IMR-90 (cell line): ENCODE measurements around the gene SAG. TPM values are rescaled to one million over a fixed set of nuclear protein-coding genes. Genes with fewer than 3 reads are reported as not detected.

Experiments used
- ATAC-seq: fragments of 200-7000 bp; cut with Tn5 transposase; 2 replicates; pipeline ENCODE4 v1.9.1; 2020; ENCODE audit warnings: low read depth, mild to moderate bottlenecking, moderate library complexity
- BruUV-seq: library from RNA; stranded (reverse); fragments of 400-500 nt; replicated peaks from 2 replicates; lab custom pipeline; 2021; lab: Mats Ljungman, UMichigan
- CTCF ChIA-PET: fragments of 300-600 bp; formaldehyde crosslinking; extraction: SDS; loops from one replicate; lab custom pipeline; 2021; ENCODE audit warnings: antibody characterized with exemption; lab: Yijun Ruan, JAX
- POLR2A ChIA-PET: fragments of 300-600 bp; sonication (Branson Sonifier 250); formaldehyde crosslinking; loops from one replicate; lab custom pipeline; 2022; ENCODE audit warnings: antibody characterized with exemption; ENCODE audit not compliant: unreplicated experiment; lab: Charles Lee
- DNase-seq: peaks from one replicate; pipeline ENCODE4 v3.0.0; 2013
- H2AFZ ChIP-seq: replicated peaks from 2 replicates; pipeline ENCODE3; 2013; ENCODE audit warnings: low read length, mild to moderate bottlenecking; ENCODE audit not compliant: poor library complexity
- H2AK5ac ChIP-seq: 2 replicates; pipeline ENCODE4 v1.6.1; 2013; ENCODE audit warnings: low read depth, low read length, inconsistent platforms
- H2AK9ac ChIP-seq: replicated peaks from 2 replicates; pipeline ENCODE3; 2013; ENCODE audit warnings: mild to moderate bottlenecking, low read depth, low read length, moderate library complexity; ENCODE audit not compliant: poor library complexity
- H2BK120ac ChIP-seq: 2 replicates; pipeline ENCODE4 v1.6.1; 2013; ENCODE audit warnings: low read depth, low read length, inconsistent platforms
- H2BK15ac ChIP-seq: 3 replicates; pipeline ENCODE4 v1.6.1; 2013; ENCODE audit warnings: low read depth, low read length, inconsistent platforms
- H2BK20ac ChIP-seq: 2 replicates; pipeline ENCODE4 v1.6.1; 2013; ENCODE audit warnings: low read depth, mild to moderate bottlenecking, inconsistent platforms, low read length, moderate library complexity
- H2BK5ac ChIP-seq: 2 replicates; pipeline ENCODE4 v1.6.1; 2013; ENCODE audit warnings: mild to moderate bottlenecking, low read depth, low read length, inconsistent platforms; ENCODE audit not compliant: poor library complexity, severe bottlenecking
- H3K14ac ChIP-seq: replicated peaks from 2 replicates; pipeline ENCODE4 v1.6.1; 2013; ENCODE audit warnings: low read depth, low read length, inconsistent platforms
- H3K18ac ChIP-seq: 2 replicates; pipeline ENCODE4 v1.6.1; 2013; ENCODE audit warnings: low read depth, low read length, control low read depth
- H3K23ac ChIP-seq: 2 replicates; pipeline ENCODE4 v1.6.1; 2013; ENCODE audit warnings: low read depth, low read length, inconsistent platforms
- H3K27ac ChIP-seq: 2 replicates; pipeline ENCODE4 v1.5.1; 2013; ENCODE audit warnings: mild to moderate bottlenecking, control low read depth, low read length; ENCODE audit not compliant: insufficient read depth
- H3K27me3 ChIP-seq: 2 replicates; pipeline ENCODE4 v1.6.1; 2013; ENCODE audit warnings: low read length; ENCODE audit not compliant: control insufficient read depth, insufficient read depth
- H3K36me3 ChIP-seq: 2 replicates; pipeline ENCODE4 v1.6.1; 2013; ENCODE audit warnings: low read length, mixed read lengths; ENCODE audit not compliant: control insufficient read depth, insufficient read depth
- H3K4ac ChIP-seq: 2 replicates; pipeline ENCODE4 v1.6.1; 2013; ENCODE audit warnings: low read depth, low read length, inconsistent platforms
- H3K4me1 ChIP-seq: 2 replicates; pipeline ENCODE4 v1.6.1; 2013; ENCODE audit warnings: low read length, mixed read lengths; ENCODE audit not compliant: control insufficient read depth, insufficient read depth
- H3K4me2 ChIP-seq: 2 replicates; pipeline ENCODE4 v1.6.1; 2013; ENCODE audit warnings: low read depth, mild to moderate bottlenecking, control low read depth, low read length, moderate library complexity
- H3K4me3 ChIP-seq: 2 replicates; pipeline ENCODE4 v1.5.1; 2013; ENCODE audit warnings: low read depth, mild to moderate bottlenecking, control low read depth, low read length, moderate library complexity; ENCODE audit not compliant: insufficient read depth
- H3K56ac ChIP-seq: 2 replicates; pipeline ENCODE4 v1.6.1; 2013; ENCODE audit warnings: low read length, inconsistent platforms; ENCODE audit not compliant: insufficient read depth; ENCODE audit errors: extremely low read depth
- H3K79me1 ChIP-seq, 2 experiments: 2 replicates each; pipeline ENCODE4 v1.6.1; 2013; ENCODE audit warnings: low read length in 2 of 2, inconsistent platforms in 1 of 2, low read depth in 1 of 2
- H3K9ac ChIP-seq: 2 replicates; pipeline ENCODE4 v1.6.1; 2013; ENCODE audit warnings: low read depth, low read length, control low read depth
- H3K9me1 ChIP-seq: 2 replicates; pipeline ENCODE4 v1.6.1; 2013; ENCODE audit warnings: low read length, inconsistent platforms; ENCODE audit not compliant: insufficient read depth
- H3K9me3 ChIP-seq: 2 replicates; pipeline ENCODE4 v1.6.1; 2013; ENCODE audit warnings: low read length; ENCODE audit not compliant: control insufficient read depth, insufficient read depth
- H4K20me1 ChIP-seq: 2 replicates; pipeline ENCODE4 v1.6.1; 2013; ENCODE audit warnings: low read length, inconsistent platforms; ENCODE audit not compliant: insufficient read depth
- H4K5ac ChIP-seq: 2 replicates; pipeline ENCODE4 v1.6.1; 2013; ENCODE audit warnings: mild to moderate bottlenecking, low read depth, low read length, control low read depth
- H4K8ac ChIP-seq, 2 experiments: 2 replicates each; pipeline ENCODE4 v1.6.1; 2013; ENCODE audit warnings: low read depth in 2 of 2, low read length in 2 of 2, control low read depth in 1 of 2, inconsistent platforms in 1 of 2
- H4K91ac ChIP-seq: 2 replicates; pipeline ENCODE4 v1.6.1; 2013; ENCODE audit warnings: low read depth, low read length, inconsistent platforms; ENCODE audit not compliant: insufficient read depth
- CHD1 ChIP-seq: IDR thresholded peaks from 2 replicates; pipeline ENCODE4 v1.6.1; 2012; ENCODE audit warnings: low read depth, low read length, improper control_type of control experiment
- CTCF ChIP-seq: conservative IDR thresholded peaks from 2 replicates; pipeline ENCODE4 v1.5.1; 2012; ENCODE audit warnings: mild to moderate bottlenecking, low read depth, low read length, improper control_type of control experiment
- MAFK ChIP-seq: IDR thresholded peaks from 2 replicates; pipeline ENCODE4 v1.6.1; 2012; ENCODE audit warnings: low read depth, low read length, improper control_type of control experiment
- NFE2L2 ChIP-seq: fragments of 150-350 bp; IDR thresholded peaks from 2 replicates; pipeline ENCODE4 v1.6.1; 2016; ENCODE audit warnings: low read depth, mild to moderate bottlenecking, low read length
- POLR2A ChIP-seq: IDR thresholded peaks from 2 replicates; pipeline ENCODE4 v1.6.1; 2012; ENCODE audit warnings: mild to moderate bottlenecking, low read depth, low read length
- RCOR1 ChIP-seq: IDR thresholded peaks from 2 replicates; pipeline ENCODE4 v1.6.1; 2012; ENCODE audit warnings: mild to moderate bottlenecking, low read length, improper control_type of control experiment; ENCODE audit not compliant: insufficient replicate concordance
- RFX5 ChIP-seq: IDR thresholded peaks from 2 replicates; pipeline ENCODE4 v1.8.0; 2012; ENCODE audit warnings: low read depth, mild to moderate bottlenecking, low read length, moderate library complexity
- SMC3 ChIP-seq: fragments of 150-350 bp; IDR thresholded peaks from 2 replicates; pipeline ENCODE4 v1.6.1; 2016; ENCODE audit warnings: low read depth, mild to moderate bottlenecking, antibody characterized with exemption, low read length, moderate library complexity
- USF2 ChIP-seq: fragments of 150-350 bp; IDR thresholded peaks from 2 replicates; pipeline ENCODE4 v1.6.1; 2017; ENCODE audit warnings: mild to moderate bottlenecking, antibody characterized with exemption, low read length, low read depth
- WGBS, 2 experiments: methylation state at CpG; one replicate each; pipeline versions ENCODE4 v1.1.5 to v1.1.7; 2013; ENCODE audit warnings: missing lambda C conversion rate in 2 of 2; ENCODE audit not compliant: insufficient read length in 1 of 2; ENCODE audit errors: extremely low coverage in 2 of 2; 5-methylcytosine and 5-hydroxymethylcytosine counted together
- dilution Hi-C: fragments of 300-500 bp; cut with HindIII; formaldehyde crosslinking; loops from one replicate; pipeline ENCODE4 v1.14.3; 2018; ENCODE audit warnings: low sequenced_read_pairs; ENCODE audit not compliant: unreplicated experiment
- in situ Hi-C: fragments of 300-500 bp; cut with MboI; formaldehyde crosslinking; loops from 3 replicates; pipeline ENCODE4 v1.14.3; 2019; ENCODE audit warnings: low sequenced_read_pairs, inconsistent platforms, mixed read lengths
- intact Hi-C: fragments of 100-400 bp; cut with micrococcal nuclease; formaldehyde crosslinking; loops from 2 replicates; pipeline ENCODE4 v1.10.0; 2022
- polyA plus RNA-seq, 3 experiments: library from polyadenylated mRNA; depleted of rRNA; stranded (reverse); fragments of >200 nt; gene quantifications; 2 replicates each; pipeline ENCODE4 v1.2.3, GENCODE V29; 2012; ENCODE audit warnings: low replicate concordance in 1 of 3
- total RNA-seq: library from RNA; depleted of rRNA; stranded (reverse); fragments of >200 nt; gene quantifications from 2 replicates; pipeline ENCODE4 v1.2.3, GENCODE V29; 2012

Gene SAG
- total and polyA plus RNA-seq, 2 of the 4 experiments (the other 2 are of a cell fraction): not detected

- no peak overlapping the region for H3K4me3 ChIP-seq
- ChIA-PET CTCF (interaction anchor here (0.6 to 0.7 kb wide), 2 partner anchors 15 to 142 kb away, joined by 4 to 8 read pairs; no protein-coding TSS in a partner anchor), POLR2A (no interaction called here)
- BruUV-seq: no TSS peak
- H2BK20ac ChIP-seq: no peak overlapping the region
- 88% methylated on average over 1 of the region's 5 CpGs; no CpG with 5 or more reads in 1 of the 2 experiments for WGBS, 2 experiments
- no peak overlapping the region for H2BK120ac ChIP-seq
- no peak overlapping the region for H3K4ac ChIP-seq
- no peak overlapping the region for H3K18ac ChIP-seq
- H3K79me1 ChIP-seq: no peaks in the 10 kb centered on the region; a peak in 1 of 4 replicates
- H3K27ac ChIP-seq: no peak overlapping the region
- H3K23ac ChIP-seq: no peak overlapping the region
- no peaks in the 10 kb centered on the region for H3K27me3 ChIP-seq
- in situ Hi-C loops (no loop called here), dilution Hi-C loops (no loop called here), intact Hi-C loops (no loop called here)
- H3K14ac ChIP-seq: no peak overlapping the region
- peaks cover 51% of the 10 kb centered on the region for H3K36me3 ChIP-seq
- H2AFZ ChIP-seq: no peak overlapping the region
- TF ChIP-seq RCOR1 (no peak), NFE2L2 (no peak), CTCF (no peak), CHD1 (no peak), POLR2A (no peak), USF2 (no peak), SMC3 (no peak), RFX5 (no peak), MAFK (no peak)
- H3K4me1 ChIP-seq: peaks cover 7% of the 10 kb centered on the region; the same call in 1 of the 2 replicates
- H2BK15ac ChIP-seq: no peak overlapping the region
- no peak overlapping the region for H3K56ac ChIP-seq
- H2BK5ac ChIP-seq: no peak overlapping the region
- no peak overlapping the region for H2AK9ac ChIP-seq
- 0 out of 2 replicates have a peak, but pooled peaks cover 6% of the 10 kb centered on the region for H3K9me1 ChIP-seq
- ATAC-seq: no peak
- H4K5ac ChIP-seq: no peak overlapping the region
- DNase-seq: no peak
- H3K9me3 ChIP-seq: no peaks in the 10 kb centered on the region
- H4K20me1 ChIP-seq: no peaks in the 10 kb centered on the region
- H4K91ac ChIP-seq: no peak overlapping the region
- H3K9ac ChIP-seq: no peak overlapping the region
- H2AK5ac ChIP-seq: no peak overlapping the region
- H4K8ac ChIP-seq: no peak overlapping the region
- no peak overlapping the region for H3K4me2 ChIP-seq
These were observed 11.7 kb upstream of the SAG start for GRCh38 chr2:233295891-233296290.
